ENCODE measurements around the gene USP34.
"Not testable (repeated sequence)": the region's sequence is repeated elsewhere in the genome, so short reads cannot be mapped to it uniquely, and the experiment has no call there.

The USP34 gene

GRCh38 chr2:61247204-61247812, 223.6 kb downstream of the USP34 start:
- no peak for DNase-seq

GRCh38 chr2:61244694-61245093, 226.2 kb downstream of the USP34 start:
- no peak for DNase-seq

DNA sequence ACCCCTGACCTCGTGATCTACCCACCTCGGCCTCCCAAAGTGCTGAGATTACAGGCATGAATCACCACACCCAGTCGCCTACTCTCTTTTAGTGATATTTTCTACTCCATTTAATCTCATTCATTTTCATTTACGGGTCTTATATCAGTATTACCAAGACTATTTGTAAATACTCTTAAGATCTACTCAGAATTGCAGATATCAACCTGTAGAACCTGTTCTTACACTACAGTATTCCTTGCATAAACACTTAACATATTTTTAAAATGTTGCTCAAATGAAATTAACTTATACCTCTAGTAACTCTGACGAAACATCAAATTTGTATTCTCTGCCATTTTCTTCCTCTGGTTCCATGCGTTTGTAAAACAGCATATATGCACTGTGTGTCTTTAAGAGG, 229.6 kb downstream of the USP34 start:
- DNase-seq, result no peak

DNA sequence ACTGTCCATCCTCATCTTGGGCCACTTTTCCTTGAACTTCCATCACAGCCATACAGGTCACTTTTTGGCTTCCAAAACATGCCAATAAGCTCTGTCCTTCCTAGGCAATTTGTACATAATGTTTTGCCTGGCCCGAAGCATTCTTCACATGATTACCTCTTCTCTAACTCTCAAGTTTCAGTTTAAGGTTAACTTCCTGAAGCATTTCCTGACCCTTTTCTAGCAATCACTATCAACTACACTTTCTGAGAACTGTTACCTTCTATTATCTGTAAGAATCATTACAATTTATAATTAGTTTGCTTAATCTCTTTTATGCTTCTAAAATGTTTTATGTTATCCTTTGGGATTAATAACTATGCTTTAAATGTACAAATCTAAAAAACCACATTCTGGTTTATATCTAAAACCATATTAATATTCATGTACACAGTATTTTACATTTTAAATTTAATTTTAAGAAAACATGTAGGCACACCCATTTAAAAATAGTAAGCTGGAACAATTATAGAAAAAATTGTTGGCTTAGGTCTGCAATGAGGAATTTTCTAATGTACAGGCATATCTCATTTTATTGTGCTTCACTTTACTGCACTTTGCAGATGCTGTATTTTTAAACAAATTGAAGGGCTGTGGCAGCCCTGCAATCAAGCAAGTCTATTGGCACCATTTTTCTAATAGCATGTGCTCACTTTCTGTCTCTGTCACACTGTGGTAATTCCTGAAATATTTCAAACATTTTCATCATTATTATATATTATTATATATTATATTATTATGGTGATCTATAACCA, 232.5 kb downstream of the USP34 start:
- no peak for DNase-seq

DNA sequence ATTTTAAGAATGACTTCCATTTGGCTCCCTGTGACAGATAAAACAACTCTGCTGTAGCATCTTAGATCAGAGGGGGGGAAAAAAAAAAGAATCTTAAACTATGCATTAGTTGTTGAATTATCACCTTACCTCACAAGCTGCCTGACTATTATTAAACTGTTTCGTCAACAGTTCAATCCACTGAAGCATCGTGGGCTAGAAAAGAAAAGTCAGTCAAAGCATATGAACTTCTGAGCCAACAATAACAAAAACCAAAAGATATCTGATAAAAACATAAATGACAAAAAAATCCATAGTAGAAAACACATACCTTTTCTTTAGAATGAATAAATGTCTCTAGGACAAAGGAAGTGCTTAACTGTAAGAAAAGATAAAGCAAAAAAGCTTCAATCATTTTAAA, 235.2 kb downstream of the USP34 start:
- DNase-seq, result no peak

DNA sequence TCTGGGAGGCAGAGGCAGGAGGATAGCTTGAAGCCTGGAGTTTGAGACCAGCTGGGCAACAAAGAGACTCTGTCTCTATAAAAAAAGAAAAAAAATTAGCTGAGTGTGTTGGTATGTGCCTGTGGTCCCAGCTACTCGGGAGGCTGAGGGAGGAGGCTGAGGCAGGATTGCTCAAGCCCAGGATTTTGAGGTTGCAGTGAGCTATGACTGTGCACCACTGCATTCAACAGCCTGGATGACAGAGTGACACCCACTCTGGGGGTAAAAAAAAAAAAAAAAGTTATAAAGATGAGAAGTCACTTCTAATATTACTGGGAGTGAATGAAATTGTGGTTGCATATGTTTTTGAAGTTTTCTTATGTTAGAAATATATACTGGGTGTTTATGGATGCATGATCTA, 237.3 kb downstream of the USP34 start:
- DNase-seq, result no peak

DNA sequence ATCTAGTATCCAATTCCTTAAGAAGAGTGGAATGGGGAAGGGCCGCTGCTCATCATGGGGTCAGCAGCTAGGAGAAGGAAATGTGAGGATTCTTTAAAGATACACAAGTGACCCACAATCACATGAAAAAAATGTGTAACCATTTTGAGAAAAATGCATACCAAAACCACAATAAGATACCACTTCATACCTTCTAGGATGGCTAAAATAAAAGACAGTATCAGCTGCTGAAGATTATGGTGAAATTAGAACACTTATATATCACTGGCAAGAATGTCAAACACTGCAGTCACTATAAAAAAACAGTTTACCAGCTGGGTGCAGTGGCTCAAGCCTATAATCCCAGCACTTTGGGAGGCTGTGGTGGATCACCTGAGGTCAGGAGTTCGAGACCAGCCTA, 241.0 kb downstream of the USP34 start:
- DNase-seq, result no peak

DNA sequence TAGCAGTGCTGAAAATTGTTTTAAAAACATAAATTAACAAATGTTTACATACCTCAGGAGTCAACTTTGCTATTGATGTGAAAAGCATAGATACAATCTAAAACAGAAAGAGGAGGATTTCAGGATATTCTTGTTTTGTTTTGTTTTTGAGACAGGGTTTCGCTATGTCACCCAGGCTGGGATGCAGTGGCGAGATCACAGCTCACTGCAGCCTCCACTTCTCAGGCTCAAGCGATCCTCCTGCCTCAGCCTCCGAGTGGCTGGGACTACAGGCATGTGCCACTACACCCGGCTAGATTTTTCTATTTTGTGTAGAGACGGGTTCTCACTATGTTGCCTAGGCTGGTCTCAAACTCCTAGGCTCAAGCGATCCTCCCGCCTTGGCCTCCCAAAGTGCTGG, 248.3 kb downstream of the USP34 start:
- DNase-seq, result no peak

DNA sequence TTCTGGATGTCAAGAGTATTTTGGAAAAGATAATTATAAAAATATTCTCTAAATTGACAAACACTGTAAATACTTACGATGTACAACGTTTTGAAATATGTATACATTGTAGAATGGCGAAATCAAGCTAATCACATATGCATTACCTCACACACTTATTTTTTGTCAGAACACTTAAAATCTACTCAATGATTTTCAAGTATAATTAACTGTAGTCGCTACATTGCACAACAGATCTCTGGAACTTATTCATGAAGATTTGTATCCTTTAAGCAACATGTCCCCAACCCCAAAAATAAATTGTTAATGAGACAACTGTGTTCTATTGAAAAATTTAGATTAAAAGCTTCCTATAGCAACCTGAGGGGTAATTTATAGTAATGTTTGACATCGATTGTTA, 249.1 kb downstream of the USP34 start:
- no peak for DNase-seq

DNA sequence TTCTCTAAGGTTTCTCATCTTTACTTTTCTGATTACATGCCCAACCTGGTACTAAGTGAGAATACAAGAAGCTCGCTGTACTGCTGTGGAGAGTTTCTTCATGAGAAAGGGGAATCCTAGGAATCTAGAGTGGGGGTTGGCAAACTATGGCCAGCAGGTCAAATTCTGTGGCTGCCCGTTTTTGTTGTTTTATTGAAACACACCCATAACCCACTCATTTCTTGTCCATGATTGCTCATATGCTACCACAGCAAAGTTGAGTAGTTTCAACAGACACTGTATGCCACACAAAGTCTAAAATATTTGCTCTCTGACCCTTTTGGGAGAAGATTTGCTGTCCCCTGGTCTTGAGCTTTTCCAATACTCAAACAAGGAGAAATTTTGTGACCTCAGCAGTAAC, 250.1 kb downstream of the USP34 start:
- DNase-seq, result no peak

- no peak for DNase-seq
Observed at GRCh38 chr2:61218817-61219170, 252.1 kb downstream of the USP34 start.

- DNase-seq, result no peak
Observed at GRCh38 chr2:61218076-61218816, 252.6 kb downstream of the USP34 start.

- DNase-seq, result no peak
Observed at GRCh38 chr2:61214171-61214570, 256.7 kb downstream of the USP34 start.

- no peak for DNase-seq
Observed at GRCh38 chr2:61210332-61210981, 260.4 kb downstream of the USP34 start.

GRCh38 chr2:61205132-61205531, 265.8 kb downstream of the USP34 start:
- no peak for DNase-seq

- no peak for DNase-seq
Observed at GRCh38 chr2:61196671-61197070, 274.2 kb downstream of the USP34 start.

- DNase-seq, result not testable (repeated sequence)
Observed at GRCh38 chr2:61194646-61195045, 276.2 kb downstream of the USP34 start.

- DNase-seq, result no peak
Observed at GRCh38 chr2:61193670-61194561, 277.0 kb downstream of the USP34 start.

DNA sequence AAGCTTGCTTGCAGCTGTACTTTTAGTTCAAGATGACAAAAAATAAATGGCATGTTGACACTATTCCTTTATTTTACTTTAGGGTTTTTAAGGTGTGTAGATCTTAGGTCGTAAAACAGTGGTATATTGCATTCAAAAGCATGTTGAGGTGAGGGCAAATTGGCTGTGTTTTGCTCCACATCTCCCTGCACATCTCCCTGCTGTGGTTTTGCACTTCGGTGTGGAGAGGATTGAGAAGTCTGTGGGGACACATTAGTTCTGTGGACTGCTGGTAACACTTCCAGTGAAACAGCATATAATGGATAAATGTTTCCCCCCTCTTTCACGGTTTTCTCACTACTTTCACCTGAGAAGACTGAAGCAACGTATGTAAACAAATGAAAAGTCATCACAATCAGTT, 283.8 kb downstream of the USP34 start:
- no peak for DNase-seq

- no peak for DNase-seq
Observed at GRCh38 chr2:61185231-61185728, 285.6 kb downstream of the USP34 start.

DNA sequence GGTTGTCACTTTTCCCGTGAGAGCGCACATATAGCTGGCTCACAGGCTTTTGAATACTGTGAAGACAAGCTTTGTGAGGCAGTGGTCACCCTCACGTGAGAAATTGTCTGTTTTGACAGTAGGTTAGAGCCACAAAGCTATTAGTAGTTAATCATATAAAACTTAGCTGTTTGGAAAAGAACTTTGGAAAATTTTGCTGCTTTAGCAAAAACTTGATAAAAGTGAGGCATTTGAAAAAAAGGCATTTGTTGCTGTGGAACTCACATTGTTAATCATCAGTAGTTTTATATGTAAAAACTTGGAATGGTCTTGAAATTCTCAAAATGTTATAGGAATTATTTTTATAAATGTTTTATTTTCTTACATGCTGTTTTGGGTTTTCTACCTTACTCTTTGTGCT, 286.6 kb downstream of the USP34 start:
- no peak for DNase-seq

GRCh38 chr2:61183795-61184194, 287.1 kb downstream of the USP34 start:
- no peak for DNase-seq

DNA sequence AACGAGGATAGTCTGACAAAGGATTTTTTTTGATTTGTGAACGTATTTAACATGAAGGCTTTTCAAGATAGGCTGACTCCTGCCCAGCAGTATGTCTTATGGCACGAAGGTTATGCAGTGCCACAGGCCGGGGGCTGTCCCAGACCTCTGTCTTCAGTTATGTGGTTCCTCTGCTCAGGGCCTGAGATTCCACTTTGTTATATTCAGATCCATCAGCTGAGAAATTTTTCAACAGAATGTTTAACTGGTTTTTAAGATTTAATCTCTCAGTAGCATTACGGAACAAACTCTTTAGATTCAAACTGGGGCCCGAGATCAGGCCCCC, 288.9 kb downstream of the USP34 start:
- DNase-seq, result no peak

Data from activated CD4-positive, alpha-beta T cell treated with anti-CD3 and anti-CD28 coated beads, Interleukin-2, amount 50 U/mL, for 1 hour (primary cell).